ENCODE data around the gene SH3PXD2B.

Gene SH3PXD2B

GRCh38 chr5:172466062-172466461 is 11.7 kb upstream of the SH3PXD2B start:
- no peak overlapping the region for H3K4me3 ChIP-seq (ENCODE audit: low read length)
- no peak for DNase-seq (ENCODE audit: low read depth)
- no peak for TF ChIP-seq CTCF (IDR thresholded peaks at IDR 0.05; ENCODE audit: insufficient read depth, low read depth, low read length, missing control alignments)

GRCh38 chr5:172463031-172463430 is 8.7 kb upstream of the SH3PXD2B start:
- TF ChIP-seq CTCF (IDR thresholded peaks at IDR 0.05; ENCODE audit: insufficient read depth, low read depth, low read length, missing control alignments), result no peak
- DNase-seq (ENCODE audit: low read depth), result no peak
- H3K4me3 ChIP-seq (ENCODE audit: low read length), result no peak overlapping the region

- no peak for TF ChIP-seq CTCF (IDR thresholded peaks at IDR 0.05; ENCODE audit: insufficient read depth, low read depth, low read length, missing control alignments)
- no peak overlapping the region for H3K4me3 ChIP-seq (ENCODE audit: low read length)
- DNase-seq (ENCODE audit: low read depth), result no peak
Observed at GRCh38 chr5:172459783-172460165, 5.4 kb upstream of the SH3PXD2B start.

GRCh38 chr5:172458976-172459782 is 4.9 kb upstream of the SH3PXD2B start:
- TF ChIP-seq CTCF (IDR thresholded peaks at IDR 0.05; ENCODE audit: insufficient read depth, low read depth, low read length, missing control alignments), result no peak
- DNase-seq (ENCODE audit: low read depth), result no peak
- H3K4me3 ChIP-seq (ENCODE audit: low read length), result no peak overlapping the region

GRCh38 chr5:172456076-172456722 is 1.9 kb upstream of the SH3PXD2B start:
- TF ChIP-seq CTCF (IDR thresholded peaks at IDR 0.05; ENCODE audit: insufficient read depth, low read depth, low read length, missing control alignments), result no peak
- no peak for DNase-seq (ENCODE audit: low read depth)

GRCh38 chr5:172455511-172456061 is 1.3 kb upstream of the SH3PXD2B start:
- peak; percentile 69 for DNase-seq (ENCODE audit: low read depth)
- no peak for TF ChIP-seq CTCF (IDR thresholded peaks at IDR 0.05; ENCODE audit: insufficient read depth, low read depth, low read length, missing control alignments)
- H3K4me3 ChIP-seq (ENCODE audit: low read length), result no peak overlapping the region

More at GRCh38 chr5:172456076-172456722, 1.9 kb upstream of the SH3PXD2B start:
- H3K4me3 ChIP-seq (ENCODE audit: low read length), result no peak overlapping the region
